PC-9 (cell line): ENCODE results near the gene LZTFL1. TPM values are rescaled to one million over a fixed set of nuclear protein-coding genes. Genes with fewer than 3 reads are reported as not detected.

Experiments used
- BruUV-seq: library from RNA; stranded (reverse); fragments of 400-500 nt; replicated peaks from 2 replicates; lab custom pipeline; 2021; lab: Mats Ljungman, UMichigan
- CTCF ChIA-PET: fragments of 300-600 bp; sonication (Branson Sonifier 250); formaldehyde crosslinking; loops from one replicate; lab custom pipeline; 2022; ENCODE audit warnings: antibody characterized with exemption; lab: Charles Lee
- POLR2A ChIA-PET: fragments of 300-600 bp; sonication (Branson Sonifier 250); formaldehyde crosslinking; loops from one replicate; lab custom pipeline; 2022; ENCODE audit warnings: antibody characterized with exemption; ENCODE audit not compliant: unreplicated experiment; lab: Charles Lee
- DNase-seq, 2 experiments: peaks; one replicate each; pipeline versions ENCODE4 v3.0.0 to v3.0.0-alpha.2; 2015 to 2022; ENCODE audit warnings: mixed read lengths in 1 of 2
- H2AFZ ChIP-seq: fragments of 200-600 bp; sonication (generic); 2 replicates; pipeline ENCODE4 v1.8.1; 2017; ENCODE audit warnings: antibody characterized with exemption
- H3F3A ChIP-seq: fragments of 200-600 bp; sonication (generic); 2 replicates; pipeline ENCODE4 v1.8.1; 2017; ENCODE audit warnings: antibody characterized with exemption, mild to moderate bottlenecking, low read depth; ENCODE audit not compliant: insufficient read depth
- H3K27ac ChIP-seq: fragments of 200-600 bp; sonication (generic); 2 replicates; pipeline ENCODE4 v1.6.1; 2016; ENCODE audit warnings: mixed run types
- H3K27me3 ChIP-seq: fragments of 200-600 bp; sonication (generic); 2 replicates; pipeline ENCODE4 v1.6.1; 2016; ENCODE audit warnings: low read depth, mixed run types; ENCODE audit not compliant: insufficient read depth
- H3K36me3 ChIP-seq: fragments of 200-600 bp; sonication (generic); 2 replicates; pipeline ENCODE4 v1.6.1; 2016; ENCODE audit warnings: low read depth, mixed run types
- H3K4me1 ChIP-seq: fragments of 200-600 bp; sonication (generic); replicated peaks from 2 replicates; pipeline ENCODE4 v1.6.1; 2016; ENCODE audit warnings: mixed run types; ENCODE audit not compliant: insufficient read depth
- H3K4me2 ChIP-seq: fragments of 200-600 bp; sonication (generic); 2 replicates; pipeline ENCODE4 v1.6.1; 2017; ENCODE audit warnings: mixed run types
- H3K4me3 ChIP-seq: fragments of 200-600 bp; sonication (generic); 2 replicates; pipeline ENCODE4 v1.6.1; 2016; ENCODE audit warnings: mixed run types
- H3K79me2 ChIP-seq: fragments of 200-600 bp; sonication (generic); 2 replicates; pipeline ENCODE4 v1.6.1; 2017; ENCODE audit warnings: low read depth, mixed run types
- H3K9me2 ChIP-seq: fragments of 200-600 bp; sonication (generic); 2 replicates; pipeline ENCODE4 v1.8.1; 2017; ENCODE audit warnings: mild to moderate bottlenecking; ENCODE audit not compliant: insufficient read depth
- H3K9me3 ChIP-seq: fragments of 200-600 bp; sonication (generic); 2 replicates; pipeline ENCODE4 v1.8.1; 2016; ENCODE audit warnings: low read depth; ENCODE audit not compliant: insufficient read depth
- H4K20me1 ChIP-seq: fragments of 200-600 bp; sonication (generic); 2 replicates; pipeline ENCODE4 v1.8.1; 2017; ENCODE audit not compliant: insufficient read depth
- EZH2 ChIP-seq: fragments of 200-600 bp; sonication (generic); IDR thresholded peaks from 2 replicates; pipeline ENCODE4 v1.8.0; 2017; ENCODE audit warnings: antibody characterized with exemption, low read depth
- intact Hi-C: fragments of 100-400 bp; cut with micrococcal nuclease; formaldehyde crosslinking; loops from one replicate; pipeline ENCODE4 v1.10.0; 2022; ENCODE audit not compliant: unreplicated experiment
- total RNA-seq: library from RNA; stranded (reverse); gene quantifications from 2 replicates; pipeline ENCODE4 v1.2.3, GENCODE V29; 2021
- TF ChIP-seq, protein P1 (sequence below): fragments of 200-600 bp; sonication (generic); conservative IDR thresholded peaks from 2 replicates; pipeline ENCODE4 v1.6.1; 2017; ENCODE audit warnings: mixed run types, antibody characterized with exemption, mild to moderate bottlenecking, moderate library complexity

LZTFL1 gene
- total RNA-seq, 1 experiment from 2014 or later: 39.2 TPM

DNA sequence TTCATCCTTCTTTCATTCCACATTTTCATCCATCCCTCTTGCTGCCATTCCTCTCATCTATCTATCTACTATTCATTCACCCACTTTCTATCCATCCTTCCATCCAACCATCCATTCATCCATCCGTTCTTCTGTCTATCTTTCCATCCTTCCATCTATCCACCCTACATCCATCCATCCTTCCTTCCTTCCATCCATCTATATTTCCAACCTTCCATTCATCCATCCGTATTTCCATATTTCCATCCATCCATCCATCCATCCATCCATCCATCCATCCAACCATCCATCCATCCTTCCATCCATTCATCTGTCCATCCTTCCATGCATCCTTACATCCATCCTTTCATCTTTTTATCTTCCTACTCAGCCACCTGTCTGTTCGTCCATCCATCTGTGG lies 59.5 kb downstream of the LZTFL1 start:
- H2AFZ ChIP-seq: no peak overlapping the region
- H3F3A ChIP-seq: no peaks in the 10 kb centered on the region
- no peak overlapping the region for H3K4me3 ChIP-seq
- no TSS peak for BruUV-seq
- H3K27ac ChIP-seq: no peak overlapping the region
- POLR2A ChIA-PET: no interaction called here
- no peaks in the 10 kb centered on the region for H3K36me3 ChIP-seq
- H3K9me2 ChIP-seq: no peaks in the 10 kb centered on the region
- no peak for TF ChIP-seq EZH2
- TF ChIP-seq, protein P1, sequence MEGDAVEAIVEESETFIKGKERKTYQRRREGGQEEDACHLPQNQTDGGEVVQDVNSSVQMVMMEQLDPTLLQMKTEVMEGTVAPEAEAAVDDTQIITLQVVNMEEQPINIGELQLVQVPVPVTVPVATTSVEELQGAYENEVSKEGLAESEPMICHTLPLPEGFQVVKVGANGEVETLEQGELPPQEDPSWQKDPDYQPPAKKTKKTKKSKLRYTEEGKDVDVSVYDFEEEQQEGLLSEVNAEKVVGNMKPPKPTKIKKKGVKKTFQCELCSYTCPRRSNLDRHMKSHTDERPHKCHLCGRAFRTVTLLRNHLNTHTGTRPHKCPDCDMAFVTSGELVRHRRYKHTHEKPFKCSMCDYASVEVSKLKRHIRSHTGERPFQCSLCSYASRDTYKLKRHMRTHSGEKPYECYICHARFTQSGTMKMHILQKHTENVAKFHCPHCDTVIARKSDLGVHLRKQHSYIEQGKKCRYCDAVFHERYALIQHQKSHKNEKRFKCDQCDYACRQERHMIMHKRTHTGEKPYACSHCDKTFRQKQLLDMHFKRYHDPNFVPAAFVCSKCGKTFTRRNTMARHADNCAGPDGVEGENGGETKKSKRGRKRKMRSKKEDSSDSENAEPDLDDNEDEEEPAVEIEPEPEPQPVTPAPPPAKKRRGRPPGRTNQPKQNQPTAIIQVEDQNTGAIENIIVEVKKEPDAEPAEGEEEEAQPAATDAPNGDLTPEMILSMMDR: no peak
- H3K79me2 ChIP-seq: no peaks in the 10 kb centered on the region
- intact Hi-C loops: no loop called here
- H3K4me1 ChIP-seq: no peaks in the 10 kb centered on the region
- no peak overlapping the region for H3K4me2 ChIP-seq
- CTCF ChIA-PET: no interaction called here
- no peak for DNase-seq
- H3K9me3 ChIP-seq: no peaks in the 10 kb centered on the region
- no peaks in the 10 kb centered on the region for H4K20me1 ChIP-seq
- no peaks in the 10 kb centered on the region for H3K27me3 ChIP-seq

DNA sequence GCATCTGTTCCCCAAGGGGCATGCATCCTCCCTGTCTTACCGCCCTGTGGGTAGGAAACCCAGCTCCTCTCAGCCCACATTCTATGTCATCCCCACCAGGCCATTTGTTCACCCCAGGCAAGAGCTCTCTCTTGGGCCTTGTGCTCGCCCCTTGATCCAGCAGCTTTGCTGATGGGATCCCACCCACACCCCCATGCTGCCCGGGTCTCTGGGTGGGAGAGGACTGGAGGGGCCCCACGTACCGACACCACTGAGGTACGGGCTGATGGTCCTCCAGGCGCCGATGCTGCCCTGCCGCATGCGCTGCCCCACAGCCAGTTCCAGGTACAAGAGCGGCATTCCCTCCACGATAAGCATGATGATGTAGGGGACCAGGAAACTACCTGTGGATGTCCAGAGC lies 60.1 kb downstream of the LZTFL1 start:
- TF ChIP-seq, protein P1: no peak
- TF ChIP-seq EZH2: no peak
- Histone ChIP-seq H3K9me3 (no peaks in the 10 kb centered on the region), H2AFZ (no peak overlapping the region), H4K20me1 (no peaks in the 10 kb centered on the region), H3K27me3 (no peaks in the 10 kb centered on the region), H3K4me2 (no peak overlapping the region), H3K79me2 (no peaks in the 10 kb centered on the region), H3K4me3 (no peak overlapping the region), H3K9me2 (no peaks in the 10 kb centered on the region), H3F3A (no peaks in the 10 kb centered on the region), H3K27ac (no peak overlapping the region), H3K36me3 (no peaks in the 10 kb centered on the region), H3K4me1 (no peaks in the 10 kb centered on the region)
- intact Hi-C loops: no loop called here
- no peak for DNase-seq
- ChIA-PET POLR2A (no interaction called here), CTCF (no interaction called here)
- no TSS peak for BruUV-seq

DNA sequence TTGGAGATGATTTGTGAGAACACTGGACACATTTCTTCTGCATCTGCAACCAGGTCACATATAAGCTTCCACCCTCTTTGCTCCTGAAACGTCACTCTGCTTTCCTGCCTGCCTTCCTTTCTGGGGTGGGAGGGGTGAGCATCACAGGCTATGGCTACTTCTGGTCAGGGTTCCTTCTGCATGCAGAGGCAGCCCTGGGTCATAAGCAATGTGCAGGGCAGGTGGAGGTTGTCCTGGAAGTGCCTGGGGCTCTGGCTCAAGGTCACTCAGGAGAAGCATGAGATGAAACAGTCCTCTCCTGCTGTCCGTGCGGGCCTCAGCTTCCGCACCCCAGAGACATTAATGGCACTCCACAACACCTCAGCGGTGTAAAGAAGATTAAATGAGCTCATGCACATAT lies 60.6 kb downstream of the LZTFL1 start:
- CTCF ChIA-PET: no interaction called here
- H3K79me2 ChIP-seq: no peaks in the 10 kb centered on the region
- no peaks in the 10 kb centered on the region for H3K36me3 ChIP-seq
- no peak for DNase-seq
- no peaks in the 10 kb centered on the region for H3K4me1 ChIP-seq
- H3F3A ChIP-seq: no peaks in the 10 kb centered on the region
- no peak overlapping the region for H2AFZ ChIP-seq
- no peaks in the 10 kb centered on the region for H3K9me3 ChIP-seq
- TF ChIP-seq EZH2: no peak
- TF ChIP-seq, protein P1: no peak
- no peaks in the 10 kb centered on the region for H4K20me1 ChIP-seq
- no peak overlapping the region for H3K4me2 ChIP-seq
- no TSS peak for BruUV-seq
- no peak overlapping the region for H3K4me3 ChIP-seq
- H3K27me3 ChIP-seq: no peaks in the 10 kb centered on the region
- no peaks in the 10 kb centered on the region for H3K9me2 ChIP-seq
- POLR2A ChIA-PET: no interaction called here
- intact Hi-C loops: no loop called here
- no peak overlapping the region for H3K27ac ChIP-seq
